HepG2 (cell line): ENCODE measurements around the gene DBNDD2. TPM values are rescaled to one million over a fixed set of nuclear protein-coding genes. Genes with fewer than 3 reads are reported as not detected.
A peak's percentile ranks its signal among the peaks of the same experiment; 100 is the strongest.

ENCODE experiments used
- ATF7-NPFF ChIP-seq: sonication (generic); formaldehyde crosslinking; IDR thresholded peaks from 2 replicates; pipeline ENCODE4 v1.8.1; 2023; ENCODE audit warnings: mild to moderate bottlenecking, low read depth, missing genetic modification reagents, moderate library complexity
- CAMTA2 ChIP-seq: sonication (generic); formaldehyde crosslinking; IDR thresholded peaks from 2 replicates; pipeline ENCODE4 v1.4.0; 2020; ENCODE audit warnings: mild to moderate bottlenecking, missing genetic modification reagents, borderline replicate concordance
- CENPT ChIP-seq: sonication (generic); formaldehyde crosslinking; IDR thresholded peaks from 2 replicates; pipeline ENCODE4 v1.8.0; 2022; ENCODE audit warnings: low read depth, mild to moderate bottlenecking, moderate library complexity, missing genetic modification reagents
- HNRNPK ChIP-seq: fragments of 200-400 bp; formaldehyde crosslinking; IDR thresholded peaks from 2 replicates; pipeline ENCODE4 v1.6.1; 2018; ENCODE audit warnings: low read length, low read depth, moderate library complexity, mild to moderate bottlenecking; ENCODE audit not compliant: poor library complexity, severe bottlenecking
- MLLT10 ChIP-seq: sonication (generic); formaldehyde crosslinking; IDR thresholded peaks from 2 replicates; pipeline ENCODE4 v1.4.0; 2020; ENCODE audit warnings: missing genetic modification reagents
- SMAD1 ChIP-seq: sonication (generic); formaldehyde crosslinking; IDR thresholded peaks from 2 replicates; pipeline ENCODE4 v1.4.0; 2020; ENCODE audit warnings: missing genetic modification reagents, low read depth, mild to moderate bottlenecking, borderline replicate concordance
- SNAPC2 ChIP-seq: sonication (generic); formaldehyde crosslinking; IDR thresholded peaks from 2 replicates; pipeline ENCODE4 v1.8.1; 2022; ENCODE audit warnings: mild to moderate bottlenecking, missing genetic modification reagents
- SP5 ChIP-seq: IDR thresholded peaks from 2 replicates; pipeline ENCODE4 v1.6.1; 2016; ENCODE audit warnings: low read depth, borderline replicate concordance
- YY1 ChIP-seq: IDR thresholded peaks from 2 replicates; pipeline ENCODE4 v1.6.1; 2011; ENCODE audit warnings: low read length, low read depth, moderate library complexity, mild to moderate bottlenecking; ENCODE audit not compliant: insufficient read depth, insufficient replicate concordance
- ZBTB1 ChIP-seq: sonication (generic); formaldehyde crosslinking; IDR thresholded peaks from 2 replicates; pipeline ENCODE4 v1.4.0; 2020; ENCODE audit warnings: missing genetic modification reagents, borderline replicate concordance
- ZBTB37 ChIP-seq: sonication (generic); formaldehyde crosslinking; IDR thresholded peaks from 2 replicates; pipeline ENCODE4 v1.4.0; 2020; ENCODE audit warnings: mild to moderate bottlenecking, missing genetic modification reagents
- ZNF232 ChIP-seq: sonication (generic); formaldehyde crosslinking; IDR thresholded peaks from 2 replicates; pipeline ENCODE4 v1.4.0; 2020; ENCODE audit warnings: missing genetic modification reagents, borderline replicate concordance
- ZNF407 ChIP-seq: sonication (generic); formaldehyde crosslinking; IDR thresholded peaks from one replicate; pipeline ENCODE4 v1.5.1; 2020; ENCODE audit warnings: mild to moderate bottlenecking, missing genetic modification reagents; ENCODE audit errors: not compliant biosample characterization
- ZNF530 ChIP-seq: sonication (generic); formaldehyde crosslinking; IDR thresholded peaks from 2 replicates; pipeline ENCODE4 v1.5.0; 2020; ENCODE audit warnings: low read depth, mild to moderate bottlenecking, missing genetic modification reagents
- ZNF562 ChIP-seq: sonication (generic); formaldehyde crosslinking; IDR thresholded peaks from 2 replicates; pipeline ENCODE4 v1.8.0; 2022; ENCODE audit warnings: missing genetic modification reagents, borderline replicate concordance
- ZNF772 ChIP-seq: sonication (generic); formaldehyde crosslinking; IDR thresholded peaks from 2 replicates; pipeline ENCODE4 v1.5.0; 2020; ENCODE audit warnings: mild to moderate bottlenecking, missing genetic modification reagents
- ZUFSP ChIP-seq: sonication (generic); formaldehyde crosslinking; IDR thresholded peaks from 2 replicates; pipeline ENCODE4 v1.9.0; 2021; ENCODE audit warnings: missing genetic modification reagents, mild to moderate bottlenecking, borderline replicate concordance
- polyA plus RNA-seq, 8 experiments: library from polyadenylated mRNA; depleted of rRNA in 3 of 8; stranded (reverse) in 7 of 8; unstranded in 1 of 8; fragments of >200 nt; fragmentation: Illumina TruSeq in 4 of 8; extraction: Trizol in 4 of 8; gene quantifications; 2 replicates each; pipeline versions ENCODE4 v1.2.1 to v1.2.3, GENCODE V29; 2011 to 2016; ENCODE audit warnings: low read depth in 4 of 8, missing spikeins in 1 of 8, mixed read lengths in 1 of 8; ENCODE audit not compliant: insufficient read depth in 1 of 8
- total RNA-seq, 5 experiments: library from RNA; depleted of rRNA; stranded (reverse); fragments of >200 nt; fragmentation: Illumina TruSeq; extraction: Trizol; gene quantifications; 2 replicates each; pipeline ENCODE4 v1.2.3, GENCODE V29; 2016; ENCODE audit warnings: low read depth in 1 of 5

The DBNDD2 gene
- total and polyA plus RNA-seq, 2 of the 13 experiments (the other 11 are each of a cell fraction or from before 2014, with no cell fraction given): 16.7 to 47.6 TPM

GRCh38 chr20:45436732-45437485, 28.8 kb downstream of the DBNDD2 start (continued):
- TF ChIP-seq ZNF407 (CRISPR knock-in tag) (peak; percentile 86), SP5 (peak; percentile 51; the same call in 1 of the 2 replicates), MLLT10 (CRISPR knock-in tag) (no peak), ZBTB1 (CRISPR knock-in tag) (no peak), YY1 (peak; percentile 79), SNAPC2 (CRISPR knock-in tag) (0 out of 2 replicates have a peak, but pooled peaks have one; percentile 63), ZNF530 (no peak), ZNF562 (CRISPR knock-in tag) (no peak), ATF7-NPFF (CRISPR knock-in tag) (peak; percentile 84), ZNF232 (CRISPR knock-in tag) (no peak), ZBTB37 (CRISPR knock-in tag) (no peak), SMAD1 (peak; percentile 85; the same call in 1 of the 2 replicates), HNRNPK (no peak), ZUFSP (CRISPR knock-in tag) (no peak), CAMTA2 (CRISPR knock-in tag) (peak; percentile 51; the same call in 1 of the 2 replicates), CENPT (no peak), ZNF772 (peak; percentile 75)
